HEK293 (cell line): ENCODE results near the gene DGCR8.

Source experiments
- CTCF ChIA-PET: fragments of 350-600 bp; formaldehyde crosslinking; extraction: SDS; loops from one replicate; lab custom pipeline; 2021; ENCODE audit warnings: antibody characterized with exemption; lab: Yijun Ruan, JAX
- POLR2A ChIA-PET: fragments of 300-600 bp; formaldehyde crosslinking; extraction: SDS; loops from one replicate; lab custom pipeline; 2020; ENCODE audit warnings: antibody characterized with exemption, inconsistent platforms; lab: Yijun Ruan, JAX
- H3K27ac ChIP-seq: fragments of 200-500 bp; sonication (Bioruptor generic); 2 replicates; pipeline ENCODE4 v1.5.1; 2014; ENCODE audit warnings: low read depth, low read length, control low read depth, inconsistent platforms; ENCODE audit errors: extremely low read depth
- H3K36me3 ChIP-seq, 2 experiments: fragments of 200-500 bp in 1 of 2; sonication (Bioruptor generic) in 1 of 2; 1 replicate in 1 of 2; 2 replicates in 1 of 2; pipeline ENCODE4 v1.5.1; 2014 to 2017; ENCODE audit warnings: inconsistent platforms in 2 of 2, low read length in 2 of 2; ENCODE audit not compliant: control insufficient read depth in 2 of 2, insufficient read depth in 1 of 2
- H3K4me1 ChIP-seq: fragments of 200-500 bp; sonication (Bioruptor generic); 2 replicates; pipeline ENCODE4 v1.5.1; 2014; ENCODE audit warnings: mild to moderate bottlenecking, low read length, inconsistent platforms; ENCODE audit not compliant: control insufficient read depth, insufficient read depth
- H3K4me3 ChIP-seq: 2 replicates; pipeline ENCODE4 v1.5.1; 2011; ENCODE audit warnings: low read depth, mild to moderate bottlenecking, control low read depth, low read length, moderate library complexity
- H3K9me3 ChIP-seq: fragments of 200-500 bp; sonication (Bioruptor generic); 2 replicates; pipeline ENCODE4 v1.5.1; 2014; ENCODE audit warnings: low read depth, low read length, inconsistent platforms; ENCODE audit not compliant: control insufficient read depth, insufficient read depth
- BCL11A ChIP-seq: fragments of 450-650 bp; formaldehyde crosslinking; IDR thresholded peaks from 2 replicates; pipeline ENCODE4 v1.5.1; 2016; ENCODE audit warnings: low read depth, missing biosample characterization, missing genetic modification characterization
- GLIS2 ChIP-seq: fragments of 450-650 bp; formaldehyde crosslinking; IDR thresholded peaks from 2 replicates; pipeline ENCODE4 v1.5.1; 2016; ENCODE audit warnings: missing biosample characterization, missing genetic modification characterization
- HIC1 ChIP-seq: fragments of 450-650 bp; formaldehyde crosslinking; IDR thresholded peaks from 2 replicates; pipeline ENCODE4 v1.5.1; 2016; ENCODE audit warnings: missing biosample characterization, missing genetic modification characterization
- KLF8 ChIP-seq: fragments of 450-650 bp; formaldehyde crosslinking; IDR thresholded peaks from 2 replicates; pipeline ENCODE4 v1.5.1; 2016; ENCODE audit warnings: missing biosample characterization, missing genetic modification characterization
- PATZ1 ChIP-seq: fragments of 450-650 bp; formaldehyde crosslinking; IDR thresholded peaks from 2 replicates; pipeline ENCODE4 v1.5.1; 2016; ENCODE audit warnings: missing biosample characterization, missing genetic modification characterization
- RBAK ChIP-seq: fragments of 450-650 bp; formaldehyde crosslinking; IDR thresholded peaks from 2 replicates; pipeline ENCODE4 v1.5.1; 2016; ENCODE audit warnings: missing biosample characterization, missing genetic modification characterization
- SCRT1 ChIP-seq: fragments of 450-650 bp; formaldehyde crosslinking; IDR thresholded peaks from 2 replicates; pipeline ENCODE4 v1.5.1; 2016; ENCODE audit warnings: missing biosample characterization, missing genetic modification characterization, borderline replicate concordance
- SCRT2 ChIP-seq: fragments of 450-650 bp; formaldehyde crosslinking; IDR thresholded peaks from 2 replicates; pipeline ENCODE4 v1.5.1; 2016; ENCODE audit warnings: missing biosample characterization, missing genetic modification characterization
- SP7 ChIP-seq: fragments of 450-650 bp; formaldehyde crosslinking; IDR thresholded peaks from 2 replicates; pipeline ENCODE4 v1.5.1; 2016; ENCODE audit warnings: missing biosample characterization, missing genetic modification characterization
- ZBTB20 ChIP-seq: fragments of 450-650 bp; formaldehyde crosslinking; IDR thresholded peaks from 2 replicates; pipeline ENCODE4 v1.5.1; 2016; ENCODE audit warnings: missing biosample characterization, missing genetic modification characterization
- ZIC2 ChIP-seq: fragments of 450-650 bp; formaldehyde crosslinking; IDR thresholded peaks from 2 replicates; pipeline ENCODE4 v1.5.1; 2016; ENCODE audit warnings: missing biosample characterization, missing genetic modification characterization
- ZNF114 ChIP-seq: fragments of 450-650 bp; formaldehyde crosslinking; IDR thresholded peaks from 2 replicates; pipeline ENCODE4 v1.5.0; 2017; ENCODE audit warnings: missing biosample characterization, missing genetic modification characterization
- ZNF132 ChIP-seq: fragments of 450-650 bp; formaldehyde crosslinking; IDR thresholded peaks from 2 replicates; pipeline ENCODE4 v1.5.1; 2017; ENCODE audit warnings: missing biosample characterization, missing genetic modification characterization, borderline replicate concordance
- ZNF138 ChIP-seq: fragments of 450-650 bp; formaldehyde crosslinking; IDR thresholded peaks from 2 replicates; pipeline ENCODE4 v1.5.1; 2016; ENCODE audit warnings: missing biosample characterization, missing genetic modification characterization, borderline replicate concordance
- ZNF174 ChIP-seq: fragments of 450-650 bp; formaldehyde crosslinking; IDR thresholded peaks from 2 replicates; pipeline ENCODE4 v1.5.0; 2017; ENCODE audit warnings: missing biosample characterization, mild to moderate bottlenecking, missing genetic modification characterization
- ZNF350 ChIP-seq: fragments of 450-650 bp; formaldehyde crosslinking; IDR thresholded peaks from 2 replicates; pipeline ENCODE4 v1.5.0; 2017; ENCODE audit warnings: missing biosample characterization, mild to moderate bottlenecking, missing genetic modification characterization
- ZNF629 ChIP-seq: fragments of 450-650 bp; formaldehyde crosslinking; IDR thresholded peaks from 2 replicates; pipeline ENCODE4 v1.5.1; 2017; ENCODE audit warnings: missing biosample characterization, missing genetic modification characterization
- TF ChIP-seq, protein P1 (sequence below): fragments of 450-650 bp; formaldehyde crosslinking; IDR thresholded peaks from 2 replicates; pipeline ENCODE4 v1.5.1; 2016; ENCODE audit warnings: missing biosample characterization, missing genetic modification characterization
- TF ChIP-seq, protein P2 (sequence below): fragments of 450-650 bp; formaldehyde crosslinking; IDR thresholded peaks from 2 replicates; pipeline ENCODE4 v1.5.1; 2016; ENCODE audit warnings: missing biosample characterization, missing genetic modification characterization, low read depth

Gene DGCR8

GRCh38 chr22:20111689-20112622 lies 31.9 kb downstream of the DGCR8 start:
- TF ChIP-seq SP7 (tag by site-specific recombination): no peak
- peak; percentile 58 for TF ChIP-seq ZIC2 (tag by site-specific recombination)
- peak; percentile 70 for TF ChIP-seq SCRT2 (tag by site-specific recombination)
- peak; percentile 40; the same call in 1 of the 2 replicates for TF ChIP-seq GLIS2 (tag by site-specific recombination)
- no peak for TF ChIP-seq ZNF350 (tag by site-specific recombination)
- TF ChIP-seq, protein P1, sequence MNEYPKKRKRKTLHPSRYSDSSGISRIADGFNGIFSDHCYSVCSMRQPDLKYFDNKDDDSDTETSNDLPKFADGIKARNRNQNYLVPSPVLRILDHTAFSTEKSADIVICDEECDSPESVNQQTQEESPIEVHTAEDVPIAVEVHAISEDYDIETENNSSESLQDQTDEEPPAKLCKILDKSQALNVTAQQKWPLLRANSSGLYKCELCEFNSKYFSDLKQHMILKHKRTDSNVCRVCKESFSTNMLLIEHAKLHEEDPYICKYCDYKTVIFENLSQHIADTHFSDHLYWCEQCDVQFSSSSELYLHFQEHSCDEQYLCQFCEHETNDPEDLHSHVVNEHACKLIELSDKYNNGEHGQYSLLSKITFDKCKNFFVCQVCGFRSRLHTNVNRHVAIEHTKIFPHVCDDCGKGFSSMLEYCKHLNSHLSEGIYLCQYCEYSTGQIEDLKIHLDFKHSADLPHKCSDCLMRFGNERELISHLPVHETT (tag by site-specific recombination): no peak
- TF ChIP-seq SCRT1 (tag by site-specific recombination): peak; percentile 85
- TF ChIP-seq ZBTB20: peak; percentile 39; the same call in 1 of the 2 replicates
- no peak for TF ChIP-seq KLF8 (tag by site-specific recombination)
- no peak for TF ChIP-seq ZNF138
- TF ChIP-seq, protein P2, sequence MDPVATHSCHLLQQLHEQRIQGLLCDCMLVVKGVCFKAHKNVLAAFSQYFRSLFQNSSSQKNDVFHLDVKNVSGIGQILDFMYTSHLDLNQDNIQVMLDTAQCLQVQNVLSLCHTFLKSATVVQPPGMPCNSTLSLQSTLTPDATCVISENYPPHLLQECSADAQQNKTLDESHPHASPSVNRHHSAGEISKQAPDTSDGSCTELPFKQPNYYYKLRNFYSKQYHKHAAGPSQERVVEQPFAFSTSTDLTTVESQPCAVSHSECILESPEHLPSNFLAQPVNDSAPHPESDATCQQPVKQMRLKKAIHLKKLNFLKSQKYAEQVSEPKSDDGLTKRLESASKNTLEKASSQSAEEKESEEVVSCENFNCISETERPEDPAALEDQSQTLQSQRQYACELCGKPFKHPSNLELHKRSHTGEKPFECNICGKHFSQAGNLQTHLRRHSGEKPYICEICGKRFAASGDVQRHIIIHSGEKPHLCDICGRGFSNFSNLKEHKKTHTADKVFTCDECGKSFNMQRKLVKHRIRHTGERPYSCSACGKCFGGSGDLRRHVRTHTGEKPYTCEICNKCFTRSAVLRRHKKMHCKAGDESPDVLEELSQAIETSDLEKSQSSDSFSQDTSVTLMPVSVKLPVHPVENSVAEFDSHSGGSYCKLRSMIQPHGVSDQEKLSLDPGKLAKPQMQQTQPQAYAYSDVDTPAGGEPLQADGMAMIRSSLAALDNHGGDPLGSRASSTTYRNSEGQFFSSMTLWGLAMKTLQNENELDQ (tag by site-specific recombination): no peak
- no peak for TF ChIP-seq ZNF629
- no peak for TF ChIP-seq BCL11A
- TF ChIP-seq PATZ1 (tag by site-specific recombination): no peak
- no peak for TF ChIP-seq RBAK (tag by site-specific recombination)
- TF ChIP-seq ZNF174 (tag by site-specific recombination): no peak
- no peak for TF ChIP-seq ZNF132 (tag by site-specific recombination)
- TF ChIP-seq ZNF114 (tag by site-specific recombination): no peak
- peak; percentile 73; the same call in 1 of the 2 replicates for TF ChIP-seq HIC1
- Histone ChIP-seq H3K9me3 (no peaks in the 10 kb centered on the region), H3K27ac (no peak overlapping the region; the same call in 1 of the 2 replicates), H3K36me3 (peaks cover 4 to 93% of the 10 kb centered on the region in 2 experiments; a peak in 2 of 3 replicates), H3K4me3 (no peak overlapping the region), H3K4me1 (no peaks in the 10 kb centered on the region)
- ChIA-PET CTCF (interaction anchor here (0.6 to 1.1 kb wide), 4 partner anchors 16 to 173 kb away, joined by 3 to 5 read pairs (median 4); no protein-coding TSS in a partner anchor), POLR2A (interaction anchor here (0.7 to 1.5 kb wide), 5 partner anchors 10 to 146 kb away, joined by 3 to 6 read pairs (median 4); partner anchors contain the start of gene DGCR8)
